ENCODE measurements around the gene HCK. TPM values are rescaled to one million over a fixed set of nuclear protein-coding genes. Genes with fewer than 3 reads are reported as not detected.

Gene HCK
- total RNA-seq, 1 experiment from 2014 or later, result 0.17 TPM

- ATAC-seq (no peak), DNase-seq (ENCODE audit: low read depth, low spot score) (no peak)
- H4K20me1 ChIP-seq (ENCODE audit: insufficient read depth), result no peaks in the 10 kb centered on the region
- no peaks in the 10 kb centered on the region for H3K9me2 ChIP-seq (ENCODE audit: insufficient read depth)
- RAD21 ChIA-PET (ENCODE audit: low non-redundant PET in 1 of 2, low total read pairs in 2 of 2, uncharacterized antibody in 2 of 2, unreplicated experiment in 2 of 2), result no interaction called here
- no peak overlapping the region for H3K27ac ChIP-seq (ENCODE audit: low read depth, low read length)
- TF ChIP-seq ZFX (IDR thresholded peaks at IDR 0.05) (no peak), YY1 (IDR thresholded peaks at IDR 0.05; ENCODE audit: extremely low read depth, insufficient replicate concordance, low read depth, low read length) (no peak), MAX (IDR thresholded peaks at IDR 0.05) (0 out of 2 replicates have a peak, but pooled peaks have one; percentile 29), CEBPB (IDR thresholded peaks at IDR 0.05; ENCODE audit: low read depth) (peak; percentile 83), SRF (IDR thresholded peaks at IDR 0.05; ENCODE audit: low read depth) (no peak), REST (IDR thresholded peaks at IDR 0.05; ENCODE audit: low read depth) (no peak), CBX3 (IDR thresholded peaks at IDR 0.05; ENCODE audit: low read depth) (no peak), SIN3A (IDR thresholded peaks at IDR 0.05; ENCODE audit: low read depth) (no peak), ZNF274 (IDR thresholded peaks at IDR 0.05; ENCODE audit: low read depth, low read length) (no peak)
- BruUV-seq (replicated peaks), result no TSS peak
- no peaks in the 10 kb centered on the region for H3K9me3 ChIP-seq (ENCODE audit: control insufficient read depth in 1 of 2, insufficient read depth in 1 of 2, low read depth in 1 of 2, low read length in 2 of 2)
- POLR2A ChIA-PET, result no interaction called here
- peaks cover 1 to 2% of the 10 kb centered on the region in 2 experiments; a peak in 2 of 4 replicates for H3K4me1 ChIP-seq (ENCODE audit: control insufficient read depth in 1 of 2, insufficient read depth in 2 of 2, low read length in 2 of 2)
- no peak overlapping the region for H3K4me2 ChIP-seq (ENCODE audit: low read length)
- CTCF ChIA-PET, result no interaction called here
- intact Hi-C loops (cut with micrococcal nuclease), result no loop called here
- H3K79me2 ChIP-seq (ENCODE audit: insufficient read depth, low read length), result no peaks in the 10 kb centered on the region
- no peak overlapping the region for H2AFZ ChIP-seq (ENCODE audit: low read depth, low read length, poor library complexity, severe bottlenecking)
- no peak overlapping the region for H3K9ac ChIP-seq (ENCODE audit: low read length)
- H3K36me3 ChIP-seq (ENCODE audit: control insufficient read depth in 1 of 2, insufficient read depth in 2 of 2, low read length in 2 of 2), result no peaks in the 10 kb centered on the region
- peaks cover 32% of the 10 kb centered on the region for H3K27me3 ChIP-seq (ENCODE audit: insufficient read depth, low read length)
- no peak overlapping the region for H3K4me3 ChIP-seq (replicated peaks in 1 of 2; ENCODE audit: low read depth in 1 of 2, low read length in 2 of 2)
These were observed 15.1 kb upstream of the HCK start for GRCh38 chr20:32036716-32037485.
